SK-N-MC (cell line): ENCODE data around the gene IL32.

Experiments
- EZH2 ChIP-seq: fragments of 200-600 bp; sonication (generic); IDR thresholded peaks from one replicate; pipeline ENCODE4 v1.6.1; 2017; ENCODE audit warnings: antibody characterized with exemption
- POLR2AphosphoS5 ChIP-seq: IDR thresholded peaks from 2 replicates; pipeline ENCODE4 v1.6.1; 2012; ENCODE audit warnings: mild to moderate bottlenecking, low read depth, low read length, borderline replicate concordance

DNA sequence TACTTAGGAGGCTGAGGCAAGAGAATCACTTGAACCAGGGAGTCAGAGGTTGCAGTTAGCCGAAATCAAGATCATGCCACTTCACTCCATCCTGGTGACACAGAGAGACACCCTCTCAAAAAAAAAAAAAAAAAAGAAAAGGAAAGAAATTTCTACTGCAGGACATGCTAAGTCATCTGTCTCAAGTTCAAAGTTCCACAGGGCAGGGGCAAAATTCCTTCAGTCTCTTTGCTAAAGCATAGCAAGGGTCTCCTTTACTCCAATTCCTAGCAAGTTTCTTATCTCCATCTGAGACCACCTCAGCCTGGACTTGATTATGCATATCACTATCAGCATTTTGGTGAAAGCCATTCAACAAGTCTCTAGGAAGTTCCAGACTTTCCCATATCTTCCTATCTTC, 19.1 kb downstream of the IL32 start:
- TF ChIP-seq POLR2AphosphoS5 (no peak), EZH2 (no peak)
